ENCODE data around the gene CADPS2. TPM values are rescaled to one million over a fixed set of nuclear protein-coding genes. Genes with fewer than 3 reads are reported as not detected.

Gene CADPS2
- total RNA-seq, 1 donor, result 27.2 TPM

- TF ChIP-seq, protein P1, sequence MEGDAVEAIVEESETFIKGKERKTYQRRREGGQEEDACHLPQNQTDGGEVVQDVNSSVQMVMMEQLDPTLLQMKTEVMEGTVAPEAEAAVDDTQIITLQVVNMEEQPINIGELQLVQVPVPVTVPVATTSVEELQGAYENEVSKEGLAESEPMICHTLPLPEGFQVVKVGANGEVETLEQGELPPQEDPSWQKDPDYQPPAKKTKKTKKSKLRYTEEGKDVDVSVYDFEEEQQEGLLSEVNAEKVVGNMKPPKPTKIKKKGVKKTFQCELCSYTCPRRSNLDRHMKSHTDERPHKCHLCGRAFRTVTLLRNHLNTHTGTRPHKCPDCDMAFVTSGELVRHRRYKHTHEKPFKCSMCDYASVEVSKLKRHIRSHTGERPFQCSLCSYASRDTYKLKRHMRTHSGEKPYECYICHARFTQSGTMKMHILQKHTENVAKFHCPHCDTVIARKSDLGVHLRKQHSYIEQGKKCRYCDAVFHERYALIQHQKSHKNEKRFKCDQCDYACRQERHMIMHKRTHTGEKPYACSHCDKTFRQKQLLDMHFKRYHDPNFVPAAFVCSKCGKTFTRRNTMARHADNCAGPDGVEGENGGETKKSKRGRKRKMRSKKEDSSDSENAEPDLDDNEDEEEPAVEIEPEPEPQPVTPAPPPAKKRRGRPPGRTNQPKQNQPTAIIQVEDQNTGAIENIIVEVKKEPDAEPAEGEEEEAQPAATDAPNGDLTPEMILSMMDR (IDR thresholded peaks at IDR 0.05; ENCODE audit: insufficient read depth, low read depth, low read length), result no peak
- no peak for DNase-seq (ENCODE audit: low read depth)
- no peak overlapping the region for H3K4me3 ChIP-seq (ENCODE audit: low read depth, low read length)
These were observed 175.3 kb downstream of the CADPS2 start for GRCh38 chr7:122710916-122711315.

DNA sequence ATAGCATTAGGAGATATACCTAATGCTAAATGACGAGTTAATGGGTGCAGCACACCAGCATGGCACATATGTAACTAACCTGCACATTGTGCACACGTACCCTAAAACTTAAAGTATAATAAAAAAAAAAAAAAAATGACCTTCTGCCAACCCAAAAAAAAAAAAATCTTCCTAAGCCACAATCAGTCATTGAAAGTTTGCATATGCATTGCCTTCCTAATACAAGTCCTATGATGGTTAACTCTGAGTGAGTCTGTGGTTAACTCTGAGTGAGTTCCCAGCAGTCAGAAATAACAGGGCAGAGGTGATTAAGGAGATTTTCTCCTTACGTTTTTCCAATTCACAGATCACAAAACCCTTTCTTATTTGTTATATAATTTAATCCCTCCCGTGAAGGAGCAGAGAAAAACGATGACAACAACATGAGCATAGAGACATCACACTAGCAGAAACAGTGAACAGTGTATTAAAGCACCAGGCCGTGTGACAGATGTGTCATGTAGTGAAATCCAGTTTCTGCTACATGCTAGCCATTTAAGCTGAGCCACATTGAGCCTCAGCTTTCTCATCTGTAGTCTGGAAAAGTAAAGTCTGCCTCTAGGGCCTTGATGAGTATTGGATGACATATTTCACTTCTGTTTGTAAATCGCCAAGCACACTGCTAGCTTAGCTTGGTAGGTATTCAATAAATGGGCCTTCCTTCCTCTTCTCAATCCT is 176.2 kb downstream of the CADPS2 start:
- DNase-seq (ENCODE audit: low read depth), result no peak
- H3K4me3 ChIP-seq (ENCODE audit: low read depth, low read length), result no peak overlapping the region
- TF ChIP-seq, protein P1 (IDR thresholded peaks at IDR 0.05; ENCODE audit: insufficient read depth, low read depth, low read length), result no peak

GRCh38 chr7:122706836-122707235 is 179.4 kb downstream of the CADPS2 start:
- DNase-seq (ENCODE audit: low read depth), result no peak
- TF ChIP-seq, protein P1 (IDR thresholded peaks at IDR 0.05; ENCODE audit: insufficient read depth, low read depth, low read length), result no peak
- no peak overlapping the region for H3K4me3 ChIP-seq (ENCODE audit: low read depth, low read length)

- TF ChIP-seq, protein P1 (IDR thresholded peaks at IDR 0.05; ENCODE audit: insufficient read depth, low read depth, low read length), result no peak
- H3K4me3 ChIP-seq (ENCODE audit: low read depth, low read length), result no peak within 1 kb of the TSS
- DNase-seq (ENCODE audit: low read depth), result no peak
These were observed 183.3 kb downstream of the CADPS2 start, which contains the start of gene RNF148 for GRCh38 chr7:122702872-122703510. Gene RNF148, minus strand, starts transcription at chr7:122702922. Its CDS starts 172 bp downstream, at chr7:122702750.

DNA sequence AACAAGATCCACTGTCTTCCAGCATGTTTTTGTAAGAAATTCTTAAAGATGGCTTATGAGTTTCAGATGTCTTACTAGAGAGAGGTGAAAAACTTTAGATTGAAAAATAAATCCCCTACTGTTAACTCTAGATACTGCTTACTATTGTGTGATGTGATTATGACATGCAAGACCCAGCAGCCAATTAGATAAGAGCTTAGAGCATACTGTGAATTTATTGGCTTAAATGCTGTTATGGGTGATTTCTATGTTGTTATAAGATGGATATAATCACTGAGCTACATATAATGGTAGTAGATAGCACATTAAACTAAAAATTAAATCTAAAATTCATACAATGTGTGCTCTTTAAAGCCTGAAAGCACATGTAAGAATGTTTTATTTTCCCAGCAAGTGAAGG is 187.2 kb downstream of the CADPS2 start, which contains the start of gene RNF133:
TSS of gene RNF133 (minus strand) at position 101 of the 400 bp plus-strand sequence. CDS start 199 bp downstream, outside the sequence.
- DNase-seq (ENCODE audit: low read depth), result no peak
- TF ChIP-seq, protein P1 (IDR thresholded peaks at IDR 0.05; ENCODE audit: insufficient read depth, low read depth, low read length), result no peak
- no peak within 1 kb of the TSS for H3K4me3 ChIP-seq (ENCODE audit: low read depth, low read length)

DNA sequence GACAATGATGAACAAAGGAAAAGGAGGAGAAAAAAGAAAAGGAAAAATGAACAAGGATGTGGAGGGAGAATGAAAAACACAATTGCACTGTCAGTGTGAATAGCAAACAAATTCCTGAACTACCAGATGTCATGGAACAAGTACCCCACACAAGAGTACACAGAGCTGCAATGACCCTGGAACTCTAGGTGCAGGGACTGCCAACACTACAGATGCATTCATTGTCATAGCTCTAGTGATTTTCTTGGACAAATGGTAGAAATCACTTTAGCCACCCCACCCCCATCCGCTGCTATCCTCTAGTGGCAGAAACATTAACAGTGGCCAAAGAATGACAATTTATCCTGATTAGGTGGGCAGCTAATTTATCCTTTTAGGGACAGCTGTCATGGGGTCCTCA is 190.4 kb downstream of the CADPS2 start:
- DNase-seq (ENCODE audit: low read depth), result no peak
- H3K4me3 ChIP-seq (ENCODE audit: low read depth, low read length), result no peak overlapping the region
- TF ChIP-seq, protein P1 (IDR thresholded peaks at IDR 0.05; ENCODE audit: insufficient read depth, low read depth, low read length), result no peak
